H9 (cell line): ENCODE data around the gene DOCK2. TPM values are rescaled to one million over a fixed set of nuclear protein-coding genes. Genes with fewer than 3 reads are reported as not detected.

Experiments used
- DNase-seq: peaks from one replicate; pipeline ENCODE4 v3.0.0-alpha.2; 2017
- H2AFZ ChIP-seq: one replicate; pipeline ENCODE4 v1.6.1; 2013; ENCODE audit warnings: mild to moderate bottlenecking, low read length, control low read depth, moderate library complexity
- H2AK5ac ChIP-seq: 2 replicates; pipeline ENCODE4 v1.6.1; 2013; ENCODE audit warnings: low read length, control low read depth, mixed read lengths; ENCODE audit not compliant: insufficient read length
- H2BK120ac ChIP-seq: one replicate; pipeline ENCODE4 v1.6.1; 2013; ENCODE audit warnings: low read depth, mild to moderate bottlenecking, low read length, control low read depth, inconsistent platforms; ENCODE audit not compliant: poor library complexity, severe bottlenecking
- H2BK12ac ChIP-seq: 2 replicates; pipeline ENCODE4 v1.6.1; 2013; ENCODE audit warnings: low read length, control low read depth, mixed read lengths, low read depth; ENCODE audit not compliant: insufficient read length
- H2BK15ac ChIP-seq: 2 replicates; pipeline ENCODE4 v1.6.1; 2013; ENCODE audit warnings: low read depth, low read length, control low read depth
- H2BK20ac ChIP-seq: one replicate; pipeline ENCODE4 v1.6.1; 2013; ENCODE audit warnings: low read depth, mild to moderate bottlenecking, low read length, control low read depth, inconsistent platforms; ENCODE audit not compliant: poor library complexity, severe bottlenecking
- H2BK5ac ChIP-seq: 2 replicates; pipeline ENCODE4 v1.6.1; 2013; ENCODE audit warnings: low read length, control low read depth, mixed read lengths; ENCODE audit not compliant: insufficient read length
- H3K14ac ChIP-seq: 2 replicates; pipeline ENCODE4 v1.6.1; 2013; ENCODE audit warnings: low read length, control low read depth; ENCODE audit not compliant: insufficient read depth
- H3K18ac ChIP-seq: 2 replicates; pipeline ENCODE4 v1.6.1; 2013; ENCODE audit warnings: low read depth, mild to moderate bottlenecking, mixed read lengths, low read length, control low read depth; ENCODE audit not compliant: insufficient read length
- H3K23ac ChIP-seq: 2 replicates; pipeline ENCODE4 v1.6.1; 2013; ENCODE audit warnings: low read length, control low read depth, mixed read lengths, low read depth; ENCODE audit not compliant: insufficient read length
- H3K23me2 ChIP-seq: 2 replicates; pipeline ENCODE4 v1.6.1; 2013; ENCODE audit warnings: low read depth, mild to moderate bottlenecking, mixed read lengths, low read length, control low read depth; ENCODE audit not compliant: insufficient read length, poor library complexity, severe bottlenecking
- H3K27ac ChIP-seq: 2 replicates; pipeline ENCODE4 v1.5.1; 2013; ENCODE audit warnings: low read length, control low read depth, mixed read lengths, low read depth; ENCODE audit not compliant: insufficient read length
- H3K27me3 ChIP-seq: 2 replicates; pipeline ENCODE4 v1.6.1; 2013; ENCODE audit warnings: low read length, control low read depth, inconsistent platforms; ENCODE audit not compliant: insufficient read depth
- H3K4ac ChIP-seq: 2 replicates; pipeline ENCODE4 v1.6.1; 2013; ENCODE audit warnings: low read depth, mild to moderate bottlenecking, control low read depth, inconsistent platforms, low read length, moderate library complexity
- H3K4me1 ChIP-seq: 2 replicates; pipeline ENCODE4 v1.6.1; 2013; ENCODE audit warnings: low read length, control low read depth, inconsistent platforms; ENCODE audit not compliant: insufficient read depth
- H3K4me2 ChIP-seq: 2 replicates; pipeline ENCODE4 v1.6.1; 2013; ENCODE audit warnings: low read length, control low read depth, mixed read lengths; ENCODE audit not compliant: insufficient read length, insufficient read depth
- H3K56ac ChIP-seq: 2 replicates; pipeline ENCODE4 v1.6.1; 2013; ENCODE audit warnings: low read depth, mild to moderate bottlenecking, mixed read lengths, low read length, control low read depth; ENCODE audit not compliant: insufficient read length
- H3K79me1 ChIP-seq: 2 replicates; pipeline ENCODE4 v1.6.1; 2013; ENCODE audit warnings: low read depth, mild to moderate bottlenecking, moderate library complexity, low read length, control low read depth, inconsistent platforms; ENCODE audit not compliant: insufficient read depth, poor library complexity, severe bottlenecking
- H3K79me2 ChIP-seq: 2 replicates; pipeline ENCODE4 v1.6.1; 2013; ENCODE audit warnings: low read length, control low read depth, inconsistent platforms; ENCODE audit not compliant: insufficient read depth
- H3K9ac ChIP-seq: 2 replicates; pipeline ENCODE4 v1.6.1; 2013; ENCODE audit warnings: low read length, control low read depth, mixed read lengths; ENCODE audit not compliant: insufficient read length; ENCODE audit errors: extremely low read depth
- H3K9me3 ChIP-seq: one replicate; pipeline ENCODE4 v1.6.1; 2013; ENCODE audit warnings: low read depth, low read length, inconsistent platforms; ENCODE audit not compliant: control insufficient read depth
- H3T11ph ChIP-seq: one replicate; pipeline ENCODE4 v1.6.1; 2013; ENCODE audit warnings: mild to moderate bottlenecking, low read length, control low read depth, inconsistent platforms
- H4K20me1 ChIP-seq: one replicate; pipeline ENCODE4 v1.6.1; 2013; ENCODE audit not compliant: control insufficient read depth, insufficient read length, insufficient read depth
- H4K5ac ChIP-seq: 2 replicates; pipeline ENCODE4 v1.6.1; 2013; ENCODE audit warnings: low read depth, mild to moderate bottlenecking, mixed read lengths, low read length, control low read depth; ENCODE audit not compliant: insufficient read length
- H4K8ac ChIP-seq: replicated peaks from 2 replicates; pipeline ENCODE4 v1.6.1; 2013; ENCODE audit warnings: low read length, control low read depth, mixed read lengths, low read depth; ENCODE audit not compliant: insufficient read length
- H4K91ac ChIP-seq: 2 replicates; pipeline ENCODE4 v1.6.1; 2013; ENCODE audit warnings: low read depth, mild to moderate bottlenecking, moderate library complexity, mixed read lengths, low read length, control low read depth; ENCODE audit not compliant: insufficient read length
- H3K27ac Mint-ChIP-seq, 3 experiments: 2 replicates in 2 of 3; 3 replicates in 1 of 3; pipeline ENCODE4 v1.8.0; 2020 to 2021; ENCODE audit warnings: mixed read lengths in 3 of 3, mild to moderate bottlenecking in 1 of 3, moderate library complexity in 1 of 3
- H3K27me3 Mint-ChIP-seq: 2 replicates; pipeline ENCODE4 v1.8.0; 2021; ENCODE audit warnings: low read depth, mild to moderate bottlenecking, moderate library complexity, mixed read lengths
- H3K36me3 Mint-ChIP-seq, 3 experiments: 2 replicates in 2 of 3; 3 replicates in 1 of 3; pipeline ENCODE4 v1.8.0; 2020 to 2021; ENCODE audit warnings: low read depth in 3 of 3, mixed read lengths in 3 of 3; ENCODE audit not compliant: insufficient read depth in 1 of 3
- H3K4me1 Mint-ChIP-seq, 2 experiments: 2 replicates each; pipeline ENCODE4 v1.8.0; 2020; ENCODE audit warnings: mixed read lengths in 2 of 2
- H3K4me3 Mint-ChIP-seq, 2 experiments: 2 replicates in 1 of 2; 3 replicates in 1 of 2; pipeline ENCODE4 v1.8.0; 2020 to 2021; ENCODE audit warnings: mild to moderate bottlenecking in 2 of 2, mixed read lengths in 2 of 2, moderate library complexity in 1 of 2
- H3K9me3 Mint-ChIP-seq, 2 experiments: 2 replicates in 1 of 2; 3 replicates in 1 of 2; pipeline ENCODE4 v1.8.0; 2020; ENCODE audit warnings: mild to moderate bottlenecking in 2 of 2, mixed read lengths in 2 of 2, moderate library complexity in 1 of 2
- WGBS: extraction: QIAGEN DNeasy Blood & Tissue Kit; methylation state at CpG from one replicate; pipeline ENCODE4 v1.1.7; 2013; ENCODE audit warnings: missing lambda C conversion rate, low lambda C conversion rate, mixed read lengths; ENCODE audit not compliant: insufficient read length; ENCODE audit errors: extremely low coverage; 5-methylcytosine and 5-hydroxymethylcytosine counted together
- total RNA-seq: library from RNA; stranded (reverse); gene quantifications from 2 replicates; pipeline ENCODE4 v1.2.1, GENCODE V29; 2021
- TF ChIP-seq, protein P1 (sequence below): fragments of 200-600 bp; sonication (generic); conservative IDR thresholded peaks from 3 replicates; pipeline ENCODE4 v1.8.0; 2021; ENCODE audit warnings: antibody characterized with exemption, mild to moderate bottlenecking

The DOCK2 gene
- total RNA-seq, 1 experiment from 2014 or later: 7.8 TPM

- Histone ChIP-seq H3K4me2 (no peak overlapping the region), H3K18ac (no peak overlapping the region), H2BK15ac (no peak overlapping the region), H2BK120ac (no peak overlapping the region), H4K5ac (no peak overlapping the region), H4K8ac (no peak overlapping the region), H3K27ac (no peak overlapping the region), H3K27me3 (no peaks in the 10 kb centered on the region), H3K79me1 (no peaks in the 10 kb centered on the region), H2BK12ac (no peak overlapping the region), H3K23ac (no peak overlapping the region), H3K9ac (no peak overlapping the region), H3K23me2 (no peaks in the 10 kb centered on the region), H3K79me2 (no peaks in the 10 kb centered on the region), H2BK5ac (no peak overlapping the region), H3K56ac (no peak overlapping the region), H2AK5ac (no peak overlapping the region), H3T11ph (no peak overlapping the region), H2BK20ac (no peak overlapping the region), H4K20me1 (no peaks in the 10 kb centered on the region), H3K9me3 (no peaks in the 10 kb centered on the region), H3K4ac (no peak overlapping the region), H4K91ac (no peak overlapping the region), H2AFZ (no peak overlapping the region), H3K14ac (no peak overlapping the region), H3K4me1 (no peaks in the 10 kb centered on the region)
- no peaks in the 10 kb centered on the region; the same call in 1 of the 2 replicates for H3K27me3 Mint-ChIP-seq
- H3K4me3 Mint-ChIP-seq: no peak overlapping the region
- no peak for DNase-seq
- no peak overlapping the region; a peak in 1 of 7 replicates for H3K27ac Mint-ChIP-seq
- no peaks in the 10 kb centered on the region for H3K4me1 Mint-ChIP-seq
- no peaks in the 10 kb centered on the region for H3K36me3 Mint-ChIP-seq
- WGBS: no CpG with 5 or more reads among the region's 6 CpGs
- no peaks in the 10 kb centered on the region for H3K9me3 Mint-ChIP-seq
- TF ChIP-seq, protein P1, sequence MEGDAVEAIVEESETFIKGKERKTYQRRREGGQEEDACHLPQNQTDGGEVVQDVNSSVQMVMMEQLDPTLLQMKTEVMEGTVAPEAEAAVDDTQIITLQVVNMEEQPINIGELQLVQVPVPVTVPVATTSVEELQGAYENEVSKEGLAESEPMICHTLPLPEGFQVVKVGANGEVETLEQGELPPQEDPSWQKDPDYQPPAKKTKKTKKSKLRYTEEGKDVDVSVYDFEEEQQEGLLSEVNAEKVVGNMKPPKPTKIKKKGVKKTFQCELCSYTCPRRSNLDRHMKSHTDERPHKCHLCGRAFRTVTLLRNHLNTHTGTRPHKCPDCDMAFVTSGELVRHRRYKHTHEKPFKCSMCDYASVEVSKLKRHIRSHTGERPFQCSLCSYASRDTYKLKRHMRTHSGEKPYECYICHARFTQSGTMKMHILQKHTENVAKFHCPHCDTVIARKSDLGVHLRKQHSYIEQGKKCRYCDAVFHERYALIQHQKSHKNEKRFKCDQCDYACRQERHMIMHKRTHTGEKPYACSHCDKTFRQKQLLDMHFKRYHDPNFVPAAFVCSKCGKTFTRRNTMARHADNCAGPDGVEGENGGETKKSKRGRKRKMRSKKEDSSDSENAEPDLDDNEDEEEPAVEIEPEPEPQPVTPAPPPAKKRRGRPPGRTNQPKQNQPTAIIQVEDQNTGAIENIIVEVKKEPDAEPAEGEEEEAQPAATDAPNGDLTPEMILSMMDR: no peak
Measured at GRCh38 chr5:169696621-169697510, 59.8 kb downstream of the DOCK2 start.
